GM23248 (cell line): ENCODE results near the gene SLC6A12. TPM values are rescaled to one million over a fixed set of nuclear protein-coding genes. Genes with fewer than 3 reads are reported as not detected.
A peak's percentile ranks its signal among the peaks of the same experiment; 100 is the strongest.

Experiments used
- DNase-seq: peaks from one replicate; pipeline ENCODE4 v3.0.0-alpha.2; 2015
- H2AFZ ChIP-seq: fragments of 200-600 bp; sonication (generic); 2 replicates; pipeline ENCODE4 v1.6.1; 2016; ENCODE audit warnings: antibody characterized with exemption
- H3F3A ChIP-seq: fragments of 200-600 bp; sonication (generic); 2 replicates; pipeline ENCODE4 v1.6.1; 2016; ENCODE audit warnings: mild to moderate bottlenecking, antibody characterized with exemption, mixed run types; ENCODE audit not compliant: insufficient read depth
- H3K27ac ChIP-seq: fragments of 200-600 bp; sonication (generic); 2 replicates; pipeline ENCODE4 v1.5.1; 2016; ENCODE audit warnings: mild to moderate bottlenecking
- H3K27me3 ChIP-seq: fragments of 200-600 bp; sonication (generic); replicated peaks from 2 replicates; pipeline ENCODE4 v1.6.1; 2016; ENCODE audit warnings: mild to moderate bottlenecking; ENCODE audit not compliant: insufficient read depth
- H3K36me3 ChIP-seq: fragments of 200-600 bp; sonication (generic); 2 replicates; pipeline ENCODE4 v1.6.1; 2016; ENCODE audit warnings: low read depth, mild to moderate bottlenecking
- H3K4me1 ChIP-seq: fragments of 200-600 bp; sonication (generic); 2 replicates; pipeline ENCODE4 v1.6.1; 2016; ENCODE audit warnings: mild to moderate bottlenecking; ENCODE audit not compliant: insufficient read depth
- H3K4me2 ChIP-seq: fragments of 200-600 bp; sonication (generic); one replicate; pipeline ENCODE4 v1.6.1; 2016; ENCODE audit warnings: mild to moderate bottlenecking; ENCODE audit not compliant: unreplicated experiment
- H3K4me3 ChIP-seq: fragments of 200-600 bp; sonication (generic); 2 replicates; pipeline ENCODE4 v1.5.1; 2016; ENCODE audit warnings: mild to moderate bottlenecking
- H3K79me2 ChIP-seq: fragments of 200-600 bp; sonication (generic); 2 replicates; pipeline ENCODE4 v1.6.1; 2016; ENCODE audit warnings: mild to moderate bottlenecking; ENCODE audit not compliant: insufficient read depth
- H3K9ac ChIP-seq: fragments of 200-600 bp; sonication (generic); 2 replicates; pipeline ENCODE4 v1.6.1; 2016; ENCODE audit warnings: mild to moderate bottlenecking
- H3K9me2 ChIP-seq: fragments of 200-600 bp; sonication (generic); 2 replicates; pipeline ENCODE4 v1.6.1; 2016; ENCODE audit warnings: mixed run types, mild to moderate bottlenecking, moderate library complexity; ENCODE audit not compliant: insufficient read depth
- H3K9me3 ChIP-seq: fragments of 200-600 bp; sonication (generic); one replicate; pipeline ENCODE4 v1.6.1; 2017; ENCODE audit warnings: low read depth
- H4K20me1 ChIP-seq: fragments of 200-600 bp; sonication (generic); 2 replicates; pipeline ENCODE4 v1.6.0; 2016; ENCODE audit not compliant: insufficient read depth
- EZH2 ChIP-seq: fragments of 200-600 bp; sonication (generic); IDR thresholded peaks from 2 replicates; pipeline ENCODE4 v1.6.1; 2018; ENCODE audit warnings: antibody characterized with exemption, mild to moderate bottlenecking; ENCODE audit not compliant: insufficient read depth, poor library complexity, severe bottlenecking
- EZH2phosphoT487 ChIP-seq: fragments of 200-600 bp; sonication (generic); IDR thresholded peaks from 2 replicates; pipeline ENCODE4 v1.6.1; 2018; ENCODE audit warnings: antibody characterized with exemption, moderate library complexity, mild to moderate bottlenecking, low read depth; ENCODE audit not compliant: insufficient read depth
- WGBS, 2 experiments: methylation state at CpG; one replicate each; pipeline ENCODE4 v1.1.6; 2015 to 2017; ENCODE audit warnings: low lambda C conversion rate in 2 of 2, low coverage in 1 of 2; ENCODE audit errors: missing lambda C conversion rate in 2 of 2; 5-methylcytosine and 5-hydroxymethylcytosine counted together
- in situ Hi-C: fragments of 300-500 bp; cut with MboI; formaldehyde crosslinking; loops from 2 replicates; pipeline ENCODE4 v1.15.0; 2020
- polyA plus RNA-seq: library from polyadenylated mRNA; unstranded; fragments of >200 nt; fragmentation: Nextera tagmentation; extraction: Ambion mirVana; gene quantifications from 2 replicates; pipeline ENCODE4 v1.2.1, GENCODE V29; 2016
- total RNA-seq: library from RNA; depleted of rRNA; stranded (reverse); fragments of >200 nt; shearing (Covaris generic); gene quantifications from 2 replicates; pipeline ENCODE4 v1.2.3, GENCODE V29; 2014

SLC6A12 gene
- total and polyA plus RNA-seq, 2 experiments from 2014 or later = not detected

DNA sequence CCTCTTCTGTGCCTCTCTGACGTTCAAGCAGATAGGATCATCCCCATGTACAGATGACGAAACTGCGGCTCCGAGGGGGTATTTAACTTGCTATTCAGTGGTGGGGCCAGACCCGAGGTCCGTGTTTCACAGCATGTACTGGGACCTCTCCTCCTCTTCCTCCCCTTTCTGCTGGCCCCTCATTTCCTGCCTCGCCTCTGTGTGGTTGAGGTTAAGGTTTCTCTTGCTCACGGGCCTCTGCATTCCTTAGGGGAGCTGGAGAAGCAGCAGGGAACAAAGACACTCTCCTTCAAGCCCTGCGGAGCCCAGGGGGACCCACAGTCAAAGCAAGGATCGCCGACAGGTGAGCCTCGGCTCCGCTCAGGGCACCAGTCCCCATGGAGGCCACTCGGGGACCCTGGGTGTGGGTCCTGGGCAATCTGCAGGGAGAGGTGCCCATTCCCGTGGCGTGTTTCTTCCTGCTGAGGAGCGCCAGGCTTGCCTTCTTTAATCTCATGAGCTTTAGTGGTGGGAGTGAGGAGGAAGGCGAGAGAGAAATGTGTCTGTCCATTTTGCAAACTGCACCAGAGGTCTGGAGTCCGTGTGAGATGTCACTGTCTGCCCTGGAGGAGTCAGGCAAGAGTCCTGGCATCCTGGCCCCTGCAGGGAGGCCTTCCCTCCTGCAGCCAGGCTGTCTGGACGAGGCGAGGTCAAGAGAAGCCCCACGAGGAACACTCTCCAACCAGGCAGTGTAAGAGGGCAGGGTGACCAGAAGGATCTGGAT is 45.0 kb downstream of the SLC6A12 start:
- H3K4me2 ChIP-seq = no peak overlapping the region
- no peaks in the 10 kb centered on the region for H4K20me1 ChIP-seq
- H3K79me2 ChIP-seq = no peaks in the 10 kb centered on the region
- no peaks in the 10 kb centered on the region for H3K9me3 ChIP-seq
- H3K4me1 ChIP-seq = no peaks in the 10 kb centered on the region
- WGBS, 2 experiments = 39 to 47% methylated on average over 22 of the region's 22 CpGs
- peak; percentile 14 for DNase-seq
- no peak overlapping the region for H3K9ac ChIP-seq
- H3K27me3 ChIP-seq = peaks cover 24% of the 10 kb centered on the region
- no peaks in the 10 kb centered on the region for H3K36me3 ChIP-seq
- H3K9me2 ChIP-seq = no peaks in the 10 kb centered on the region
- H3F3A ChIP-seq = no peaks in the 10 kb centered on the region
- H2AFZ ChIP-seq = no peak overlapping the region
- in situ Hi-C loops = no loop called here
- H3K4me3 ChIP-seq = no peak overlapping the region
- TF ChIP-seq EZH2 (no peak), EZH2phosphoT487 (no peak)
- H3K27ac ChIP-seq = no peak overlapping the region

DNA sequence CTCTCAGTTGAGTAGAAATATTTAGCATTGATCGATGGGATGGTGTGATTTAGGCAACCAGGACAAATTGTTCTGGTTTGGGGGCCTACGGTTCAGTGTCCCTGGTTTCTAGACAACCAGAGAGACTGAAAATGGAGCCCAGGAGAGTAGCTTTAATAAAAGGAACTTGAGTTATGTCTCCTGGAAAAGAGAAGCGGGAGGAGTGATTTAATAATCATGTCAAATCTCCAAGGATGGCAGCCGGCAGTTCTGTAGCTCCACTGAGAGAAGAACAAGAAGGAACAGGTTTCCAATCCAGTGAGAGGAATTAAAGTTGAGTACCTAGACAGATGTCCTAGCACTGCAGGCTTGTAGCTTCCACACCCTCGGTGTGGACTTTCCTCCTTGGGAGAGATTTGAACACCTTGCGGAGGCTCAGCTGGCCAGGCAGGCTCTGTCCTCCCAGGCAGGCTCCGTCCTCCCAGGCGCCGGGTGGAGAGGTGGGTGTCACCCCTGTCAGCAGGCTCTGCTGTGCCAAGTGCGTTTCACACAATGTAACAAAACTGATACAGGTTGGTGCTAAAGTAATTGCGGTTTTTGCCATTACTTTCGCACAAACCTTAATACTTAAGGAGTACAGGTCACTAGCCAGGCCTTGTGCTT is 45.9 kb downstream of the SLC6A12 start:
- Histone ChIP-seq H3K79me2 (no peaks in the 10 kb centered on the region), H3K27me3 (peaks cover 20% of the 10 kb centered on the region), H3F3A (no peaks in the 10 kb centered on the region), H2AFZ (no peak overlapping the region), H3K36me3 (no peaks in the 10 kb centered on the region), H3K4me1 (no peaks in the 10 kb centered on the region), H3K4me2 (no peak overlapping the region), H3K9me3 (no peaks in the 10 kb centered on the region), H3K27ac (no peak overlapping the region), H4K20me1 (no peaks in the 10 kb centered on the region), H3K4me3 (no peak overlapping the region), H3K9me2 (no peaks in the 10 kb centered on the region), H3K9ac (no peak overlapping the region)
- WGBS, 2 experiments = 73 to 75% methylated on average over 12 of the region's 12 CpGs
- TF ChIP-seq EZH2 (no peak), EZH2phosphoT487 (no peak)
- no peak for DNase-seq
- in situ Hi-C loops = no loop called here

DNA sequence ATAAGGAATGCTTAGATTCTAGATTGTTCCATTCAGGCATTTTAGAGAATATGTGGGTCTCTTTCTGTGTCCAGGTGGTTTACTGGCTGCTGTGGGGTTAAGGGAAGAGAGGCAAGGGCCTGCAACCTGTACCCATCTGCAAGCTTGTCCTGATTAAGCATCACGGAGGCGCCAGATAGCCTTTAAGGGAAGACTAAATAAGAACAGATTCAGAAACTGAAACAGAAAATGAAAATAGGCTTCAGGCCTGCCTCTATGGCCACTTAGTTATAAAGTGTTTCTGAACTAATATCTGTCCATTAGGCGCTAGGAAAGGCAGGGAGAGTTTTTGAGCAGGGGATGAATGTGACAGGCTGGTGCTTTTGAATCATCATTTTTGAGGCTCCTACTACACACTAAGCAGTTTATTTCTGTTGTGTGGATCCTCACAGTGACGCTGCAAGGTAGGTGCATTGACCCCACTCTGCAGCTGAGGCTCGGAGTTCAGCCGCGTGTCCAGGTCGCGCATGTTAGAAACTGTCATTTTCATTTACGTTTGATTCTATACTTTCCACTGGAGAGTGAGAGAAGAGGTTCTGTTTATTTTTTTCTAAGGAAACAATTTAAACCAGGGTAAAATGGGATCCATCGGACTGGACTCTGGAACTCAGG is 47.4 kb downstream of the SLC6A12 start:
- DNase-seq = no peak
- 74 to 78% methylated on average over 11 of the region's 11 CpGs for WGBS, 2 experiments
- no peaks in the 10 kb centered on the region for H4K20me1 ChIP-seq
- peaks cover 22% of the 10 kb centered on the region for H3K27me3 ChIP-seq
- H3K9me2 ChIP-seq = no peaks in the 10 kb centered on the region
- no peak for TF ChIP-seq EZH2phosphoT487
- no peak for TF ChIP-seq EZH2
- no peak overlapping the region for H3K27ac ChIP-seq
- no peaks in the 10 kb centered on the region for H3K36me3 ChIP-seq
- H3K79me2 ChIP-seq = no peaks in the 10 kb centered on the region
- no peaks in the 10 kb centered on the region for H3F3A ChIP-seq
- H3K9me3 ChIP-seq = no peaks in the 10 kb centered on the region
- no peak overlapping the region for H3K4me2 ChIP-seq
- no peak overlapping the region for H2AFZ ChIP-seq
- H3K4me1 ChIP-seq = no peaks in the 10 kb centered on the region
- in situ Hi-C loops = no loop called here
- no peak overlapping the region for H3K4me3 ChIP-seq
- H3K9ac ChIP-seq = no peak overlapping the region

DNA sequence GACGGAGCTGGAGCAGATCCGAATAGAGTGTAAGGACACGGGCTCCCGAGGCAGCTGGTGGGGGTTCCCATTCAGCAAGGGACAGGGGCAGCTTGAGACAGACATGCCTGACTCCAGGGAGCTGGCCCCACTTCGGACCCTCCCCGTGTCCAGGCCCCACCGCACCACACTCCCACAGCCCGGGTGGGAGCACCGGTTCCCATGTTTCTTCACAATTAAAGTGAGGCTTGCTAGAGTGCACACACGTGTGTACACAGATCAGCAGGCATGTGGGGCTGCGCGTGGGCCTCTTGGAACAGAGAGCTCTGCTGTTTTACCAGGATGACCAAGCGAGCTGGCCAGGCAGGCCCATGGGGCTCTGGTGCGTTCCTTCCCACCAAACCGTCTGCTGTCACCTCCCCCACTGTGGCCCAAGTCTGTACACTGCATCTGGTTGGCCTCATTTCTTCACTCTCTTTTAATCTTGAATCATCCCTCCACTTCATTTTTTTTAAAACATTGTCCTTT is 48.0 kb downstream of the SLC6A12 start:
- Histone ChIP-seq H3K9me3 (no peaks in the 10 kb centered on the region), H3K9me2 (no peaks in the 10 kb centered on the region), H3K27me3 (peaks cover 22% of the 10 kb centered on the region), H3K79me2 (no peaks in the 10 kb centered on the region), H2AFZ (no peak overlapping the region), H4K20me1 (no peaks in the 10 kb centered on the region), H3K27ac (no peak overlapping the region), H3F3A (no peaks in the 10 kb centered on the region), H3K4me3 (no peak overlapping the region), H3K36me3 (no peaks in the 10 kb centered on the region), H3K4me1 (no peaks in the 10 kb centered on the region), H3K9ac (no peak overlapping the region), H3K4me2 (no peak overlapping the region)
- 72 to 74% methylated on average over 15 of the region's 15 CpGs for WGBS, 2 experiments
- in situ Hi-C loops = no loop called here
- no peak for DNase-seq
- no peak for TF ChIP-seq EZH2phosphoT487
- no peak for TF ChIP-seq EZH2
